GM18526 (cell line): ENCODE data around the gene ABCF3.
A peak's percentile ranks its signal among the peaks of the same experiment; 100 is the strongest.

Experiments
- POLR2A ChIP-seq: IDR thresholded peaks from 3 replicates; pipeline ENCODE4 v1.6.1; 2011; ENCODE audit not compliant: insufficient read length; ENCODE audit errors: extremely low read depth

ABCF3 gene

DNA sequence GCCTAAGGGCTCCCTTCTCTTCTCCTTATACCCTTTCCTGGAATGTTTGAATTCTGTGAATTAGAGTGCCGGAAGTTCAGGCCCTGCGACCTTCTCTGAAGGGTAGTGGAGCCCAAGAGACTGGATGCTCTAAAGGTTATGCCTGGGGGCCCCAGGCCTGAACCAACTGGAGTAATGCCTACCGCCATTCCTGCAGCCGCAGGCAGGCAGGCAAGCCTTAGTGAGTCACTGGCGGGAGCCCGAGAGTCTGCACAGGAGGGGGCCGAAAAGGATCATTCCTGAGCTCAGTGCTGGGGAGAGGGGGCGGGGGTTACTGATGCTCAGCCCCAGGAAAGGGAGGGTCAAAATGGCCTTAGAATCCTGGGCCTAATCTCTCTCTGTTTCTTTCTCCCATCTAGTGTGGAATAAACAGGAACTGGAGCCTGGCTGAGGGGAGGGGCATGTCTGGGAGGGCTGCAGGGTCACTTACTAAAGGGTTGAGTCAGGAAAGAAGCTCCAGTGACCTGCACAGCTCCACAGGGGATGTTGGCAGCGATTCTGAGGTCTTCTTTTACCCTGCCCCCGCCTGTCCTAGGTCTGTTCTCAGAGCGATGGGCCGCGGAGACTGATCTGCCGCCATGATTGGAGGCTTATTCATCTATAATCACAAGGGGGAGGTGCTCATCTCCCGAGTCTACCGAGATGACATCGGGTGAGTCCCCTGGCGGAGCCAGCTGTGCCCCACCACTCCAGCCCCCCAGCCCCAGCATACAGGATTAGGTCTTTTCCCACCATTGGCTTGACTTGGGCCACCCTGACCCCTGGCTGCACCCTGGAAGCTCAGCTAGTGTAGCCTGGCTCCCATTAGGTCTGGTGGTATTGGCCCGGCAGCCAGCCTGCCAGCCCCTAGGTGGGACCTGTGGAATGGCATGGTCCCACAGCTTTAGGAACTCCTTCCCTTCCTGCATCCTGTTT is 9.3 kb upstream of the ABCF3 start:
- no peak for TF ChIP-seq POLR2A

DNA sequence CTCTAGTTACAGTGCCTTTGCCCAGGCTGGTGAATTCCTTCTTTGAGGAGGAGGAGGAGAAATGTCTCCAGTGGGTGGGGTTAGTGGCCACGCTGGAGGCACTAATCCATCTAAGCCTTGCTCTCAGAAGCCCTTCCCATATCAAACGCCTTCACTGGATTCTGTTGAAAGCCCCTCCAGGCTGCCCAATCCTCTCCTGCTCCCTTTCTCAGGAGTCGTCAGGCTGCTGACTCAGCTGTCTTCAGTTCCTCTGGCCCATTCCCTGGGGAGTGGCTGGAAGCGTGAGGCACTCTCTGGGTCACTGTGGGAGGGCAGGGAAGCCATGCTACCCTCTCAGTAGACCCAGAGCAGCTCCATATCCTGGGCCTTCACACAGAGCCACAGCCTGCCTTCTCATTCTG is 8.7 kb upstream of the ABCF3 start:
- no peak for TF ChIP-seq POLR2A

DNA sequence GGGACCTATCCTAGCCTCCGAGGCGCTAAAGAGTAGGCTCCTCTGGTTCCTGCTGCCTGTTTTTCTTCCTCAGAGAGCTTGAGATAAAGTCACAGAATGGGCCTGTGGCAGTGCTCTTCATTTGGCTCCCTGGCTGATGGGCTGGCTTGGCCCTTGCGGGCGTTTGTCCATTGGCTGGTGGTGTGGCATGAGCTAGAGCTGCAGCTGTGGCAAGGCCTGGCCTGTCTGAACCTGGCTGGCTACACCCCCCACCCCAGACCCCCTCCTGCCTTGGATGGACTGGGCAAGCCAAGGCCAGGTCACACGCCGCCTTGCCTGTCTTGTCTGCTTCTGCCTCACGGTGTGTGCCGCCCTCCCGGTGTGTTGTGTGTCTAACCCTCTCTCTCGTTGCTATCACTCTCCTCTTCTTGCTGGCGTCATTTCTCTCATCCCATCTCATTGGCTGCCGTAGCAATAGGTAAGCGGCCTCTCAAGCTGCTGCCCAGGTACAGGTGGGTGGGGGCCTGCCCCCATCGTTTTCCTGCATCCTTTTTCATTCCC is 8.2 kb upstream of the ABCF3 start:
- TF ChIP-seq POLR2A: no peak

DNA sequence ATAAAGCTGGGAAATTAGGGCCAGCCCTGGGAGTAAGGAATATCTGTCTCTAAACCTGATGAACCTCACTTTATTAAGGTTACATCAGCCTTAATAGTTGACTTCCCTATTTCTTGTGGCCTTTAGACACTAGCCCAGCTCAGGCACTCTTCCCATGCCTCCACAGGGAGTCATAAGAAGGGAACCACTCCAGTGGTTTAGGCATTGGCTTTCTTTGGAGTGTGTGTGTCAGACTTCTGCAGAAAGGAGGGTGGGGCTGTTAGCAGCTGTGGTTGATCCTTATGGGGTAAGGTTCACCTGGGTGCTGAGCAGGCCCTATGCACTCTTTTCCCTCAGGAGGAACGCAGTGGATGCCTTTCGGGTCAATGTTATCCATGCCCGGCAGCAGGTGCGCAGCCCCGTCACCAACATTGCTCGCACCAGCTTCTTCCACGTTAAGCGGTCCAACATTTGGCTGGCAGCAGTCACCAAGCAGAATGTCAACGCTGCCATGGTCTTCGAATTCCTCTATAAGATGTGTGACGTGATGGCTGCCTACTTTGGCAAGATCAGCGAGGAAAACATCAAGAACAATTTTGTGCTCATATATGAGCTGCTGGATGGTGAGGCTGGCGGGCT is 7.4 kb upstream of the ABCF3 start:
- TF ChIP-seq POLR2A: no peak

DNA sequence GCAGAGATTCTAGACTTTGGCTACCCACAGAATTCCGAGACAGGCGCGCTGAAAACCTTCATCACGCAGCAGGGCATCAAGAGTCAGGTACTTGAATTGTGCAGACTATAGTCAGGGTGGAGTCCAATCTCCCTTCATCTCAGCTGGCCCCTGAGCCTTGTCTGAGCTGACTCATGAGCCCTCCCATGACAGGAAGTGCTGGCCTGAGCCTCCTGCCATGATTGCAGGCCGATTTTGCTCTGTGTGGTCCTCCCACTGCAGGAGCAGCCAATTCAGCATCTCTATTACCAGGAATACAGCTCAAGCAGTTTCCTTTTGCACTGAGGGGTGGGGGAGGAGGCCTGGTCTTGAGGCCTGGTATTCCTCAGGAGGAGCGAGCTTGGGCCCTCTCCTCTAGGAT is 5.8 kb upstream of the ABCF3 start:
- no peak for TF ChIP-seq POLR2A

DNA sequence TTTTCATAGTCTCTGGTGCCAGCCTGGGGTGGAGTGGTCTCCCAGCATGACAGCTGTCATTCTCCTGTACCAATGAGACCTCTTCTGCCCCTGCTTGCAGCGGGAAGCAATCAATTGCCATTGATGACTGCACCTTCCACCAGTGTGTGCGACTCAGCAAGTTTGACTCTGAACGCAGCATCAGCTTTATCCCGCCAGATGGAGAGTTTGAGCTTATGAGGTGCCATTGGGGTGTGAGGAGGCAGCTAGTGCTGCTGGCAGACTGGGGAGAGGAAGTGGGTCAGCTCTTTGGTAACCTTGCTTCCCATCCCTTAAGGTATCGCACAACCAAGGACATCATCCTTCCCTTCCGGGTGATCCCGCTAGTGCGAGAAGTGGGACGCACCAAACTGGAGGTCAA is 4.4 kb upstream of the ABCF3 start:
- no peak for TF ChIP-seq POLR2A

DNA sequence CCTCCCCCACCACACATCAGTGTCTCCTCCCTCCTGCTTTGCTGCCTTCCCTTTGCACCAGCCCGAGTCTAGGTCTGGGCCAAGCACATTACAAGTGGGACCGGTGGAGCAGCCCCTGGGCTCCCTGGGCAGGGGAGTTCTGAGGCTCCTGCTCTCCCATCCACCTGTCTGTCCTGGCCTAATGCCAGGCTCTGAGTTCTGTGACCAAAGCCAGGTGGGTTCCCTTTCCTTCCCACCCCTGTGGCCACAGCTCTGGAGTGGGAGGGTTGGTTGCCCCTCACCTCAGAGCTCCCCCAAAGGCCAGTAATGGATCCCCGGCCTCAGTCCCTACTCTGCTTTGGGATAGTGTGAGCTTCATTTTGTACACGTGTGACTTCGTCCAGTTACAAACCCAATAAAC is 2.3 kb upstream of the ABCF3 start:
- no peak for TF ChIP-seq POLR2A

DNA sequence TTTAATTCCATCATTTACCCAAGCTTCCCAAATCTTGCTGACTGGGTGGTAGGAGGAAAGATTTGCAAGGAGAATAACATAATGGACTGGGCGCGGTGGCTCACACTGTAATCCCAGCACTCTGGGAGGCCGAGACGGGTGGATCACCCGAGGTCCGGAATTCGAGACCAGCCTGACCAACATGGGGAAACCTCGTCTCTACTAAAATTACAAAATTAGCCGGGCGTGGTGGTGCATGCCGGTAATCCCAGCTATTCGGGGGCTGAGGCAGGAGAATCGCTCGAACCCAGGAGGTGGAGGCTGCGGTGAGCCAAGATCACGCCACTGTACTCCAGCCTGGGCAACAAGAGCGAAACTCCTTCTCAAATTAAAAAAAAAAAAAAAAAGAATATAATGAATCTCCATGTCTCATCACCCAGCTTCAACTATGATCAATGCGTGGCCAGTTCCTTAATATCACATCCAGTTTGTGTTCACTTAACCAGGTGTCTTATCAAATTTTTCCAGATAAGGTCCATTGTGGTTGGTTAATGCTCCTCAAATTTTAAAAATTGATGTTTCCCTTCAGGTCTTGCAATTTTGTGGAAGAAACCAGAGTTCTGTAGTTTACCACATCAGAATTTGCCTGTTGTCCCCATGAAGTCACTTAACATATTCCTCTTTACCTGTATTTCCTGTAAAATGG is 1.3 kb upstream of the ABCF3 start:
- no peak for TF ChIP-seq POLR2A

DNA sequence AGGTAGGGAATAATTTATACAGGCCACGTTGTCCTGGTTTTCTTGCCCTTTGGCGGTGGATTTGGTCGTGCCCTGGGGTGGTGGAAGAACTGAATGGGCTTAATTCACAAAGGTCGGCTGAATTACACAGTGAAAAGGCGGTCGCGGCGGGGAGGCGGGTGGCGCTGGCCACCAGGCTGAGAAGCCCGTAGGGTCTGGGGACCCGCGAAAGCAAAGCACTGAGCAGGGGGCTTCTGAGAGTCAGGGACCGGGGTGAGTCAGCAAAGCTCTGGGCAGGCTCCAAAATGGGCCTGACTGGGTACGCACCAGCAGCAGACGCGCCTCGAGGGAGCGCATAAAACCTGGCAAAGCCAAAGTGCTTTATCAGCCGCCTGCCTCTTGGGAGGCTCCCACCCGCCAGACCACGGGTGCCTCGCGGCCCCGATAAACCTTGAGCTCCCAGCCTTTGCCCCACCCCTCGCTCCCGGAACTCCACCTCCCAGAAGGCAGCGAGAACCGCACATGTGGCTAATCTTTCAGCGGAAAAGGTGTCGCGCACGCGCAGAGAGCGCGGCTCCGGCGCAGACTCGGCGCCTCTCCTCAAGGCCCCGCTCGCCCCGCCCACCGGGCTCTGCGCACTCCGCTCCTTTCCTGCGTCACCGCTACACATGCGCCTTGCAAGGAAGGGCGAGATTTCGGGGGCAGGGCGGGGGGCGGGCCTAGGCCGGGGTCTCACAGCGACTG is 377 bp upstream of the ABCF3 start:
- TF ChIP-seq POLR2A: peak; percentile 72

DNA sequence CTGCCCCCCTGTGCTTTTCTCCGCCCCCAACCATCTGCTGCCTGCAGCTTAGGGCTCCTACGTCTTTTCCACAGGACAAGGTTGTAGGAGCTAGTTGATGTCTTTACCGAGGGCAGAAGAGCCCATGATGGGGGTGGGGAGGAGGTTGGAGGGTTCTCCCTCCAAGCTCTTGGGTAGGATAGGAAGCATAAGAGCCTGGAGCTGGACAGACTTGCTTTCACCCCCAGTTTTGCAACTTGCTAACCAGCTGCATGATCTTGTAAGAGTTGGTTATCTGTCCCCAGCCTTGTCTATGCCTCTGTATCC is 856 bp downstream of the ABCF3 start:
- no peak for TF ChIP-seq POLR2A

DNA sequence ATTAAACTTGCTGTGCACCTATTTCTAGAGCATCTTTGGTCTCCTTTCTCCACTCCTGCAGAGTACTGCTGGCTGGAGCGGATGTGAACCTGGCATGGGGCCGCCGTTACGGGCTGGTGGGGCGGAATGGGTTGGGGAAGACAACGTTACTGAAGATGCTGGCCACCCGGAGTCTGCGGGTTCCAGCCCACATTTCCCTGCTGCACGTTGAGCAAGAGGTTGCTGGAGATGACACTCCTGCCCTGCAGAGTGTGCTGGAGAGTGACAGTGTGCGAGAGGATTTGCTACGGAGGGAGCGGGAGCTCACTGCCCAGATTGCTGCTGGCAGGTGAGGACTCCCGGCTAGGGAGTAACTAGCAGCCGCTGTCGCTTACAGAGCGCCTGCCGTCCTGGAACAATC is 2.1 kb downstream of the ABCF3 start:
- TF ChIP-seq POLR2A: no peak

DNA sequence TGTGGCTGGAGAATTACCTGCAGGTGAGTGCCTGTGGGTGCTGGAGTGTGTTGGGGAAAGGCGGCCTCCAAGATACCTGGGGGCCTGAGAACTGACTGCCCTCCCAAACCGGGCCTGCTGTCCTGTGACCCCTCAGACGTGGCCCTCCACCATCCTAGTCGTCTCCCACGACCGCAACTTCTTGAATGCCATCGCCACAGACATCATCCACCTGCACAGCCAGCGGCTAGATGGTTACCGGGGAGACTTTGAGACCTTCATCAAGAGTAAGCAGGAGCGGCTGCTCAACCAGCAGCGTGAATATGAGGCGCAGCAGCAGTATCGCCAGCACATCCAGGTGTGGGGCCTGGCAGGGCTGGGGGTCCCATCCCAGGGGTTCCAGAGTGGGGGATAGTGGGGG is 3.4 kb downstream of the ABCF3 start:
- no peak for TF ChIP-seq POLR2A

DNA sequence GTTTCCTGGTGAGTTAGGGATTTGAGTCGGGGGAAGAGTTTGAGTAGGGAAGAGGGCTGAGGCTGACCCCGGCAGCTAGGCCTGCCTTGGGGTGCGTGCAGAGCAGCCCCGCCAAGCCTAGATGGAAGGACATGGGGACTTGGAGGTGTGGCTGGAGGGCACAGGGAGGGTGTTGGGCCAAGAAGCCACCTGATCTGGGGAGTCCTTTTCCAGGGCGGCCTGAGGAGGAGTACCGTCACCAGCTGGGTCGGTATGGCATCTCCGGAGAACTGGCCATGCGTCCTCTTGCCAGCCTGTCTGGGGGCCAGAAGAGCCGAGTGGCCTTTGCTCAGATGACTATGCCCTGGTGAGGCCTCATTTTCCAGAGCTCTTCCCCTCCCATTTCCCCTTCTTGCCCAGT is 6.9 kb downstream of the ABCF3 start:
- no peak for TF ChIP-seq POLR2A

DNA sequence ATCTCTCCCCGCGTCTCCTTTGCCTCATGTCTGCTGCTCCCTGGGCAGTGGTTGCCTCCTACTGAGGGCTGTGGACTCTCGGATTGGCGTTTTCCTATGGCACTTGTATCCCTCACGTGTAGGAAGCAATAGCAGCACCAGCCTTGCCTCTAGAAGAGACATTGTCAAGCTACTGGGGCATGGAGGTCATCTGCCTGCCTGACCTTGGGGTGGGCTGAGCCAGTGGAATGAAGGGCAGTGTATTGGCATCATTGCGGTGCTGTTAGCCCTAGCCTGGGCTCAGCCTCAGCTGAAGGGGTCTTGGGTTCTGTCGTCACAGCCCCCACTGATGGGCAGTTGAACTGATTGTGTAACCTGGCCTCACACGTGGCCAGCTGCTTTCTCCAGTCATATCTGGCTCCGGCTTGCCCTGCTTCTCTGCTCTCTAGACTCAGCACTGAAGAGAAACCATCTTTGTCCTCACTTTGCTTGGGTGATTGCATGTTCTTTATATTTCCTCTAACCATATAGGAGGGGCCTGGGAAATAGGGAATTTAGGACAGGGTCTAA is 8.1 kb downstream of the ABCF3 start:
- TF ChIP-seq POLR2A: no peak

DNA sequence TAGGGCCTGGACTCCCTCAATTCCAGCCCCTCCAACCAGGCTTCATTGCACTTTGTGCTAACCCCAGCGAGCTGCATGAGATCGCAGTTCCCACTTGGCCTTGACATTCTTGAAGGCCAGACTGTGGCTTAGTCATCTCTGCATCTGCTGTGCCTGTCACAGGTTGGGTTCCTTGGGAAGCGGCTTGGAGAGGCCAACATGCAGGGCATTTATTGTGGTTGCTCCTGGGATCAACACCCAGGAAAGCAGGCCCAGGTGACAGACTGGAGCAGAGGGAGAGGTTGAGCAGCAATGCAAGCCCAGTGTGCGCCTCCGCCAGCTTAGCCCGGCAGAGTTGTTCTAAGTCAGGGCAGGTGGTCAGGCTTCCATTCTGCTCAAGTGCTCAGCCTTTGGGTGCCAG is 10.5 kb downstream of the ABCF3 start:
- no peak for TF ChIP-seq POLR2A
